GM19467 (cell line): ENCODE results near the gene PKIG.
"Not testable (repeated sequence)": the region's sequence is repeated elsewhere in the genome, so short reads cannot be mapped to it uniquely, and the experiment has no call there.

Experiments used
- ATAC-seq: cut with Tn5 transposase; IDR thresholded peaks from one replicate; pipeline ENCODE4 v1.9.1; 2021; ENCODE audit warnings: mild to moderate bottlenecking, moderate library complexity; ENCODE audit not compliant: unreplicated experiment

PKIG gene

GRCh38 chr20:44582311-44583025 is at the start of gene PKIG:
Gene PKIG, plus strand, starts transcription at chr20:44582579. Its CDS starts 31,978 bp downstream, at chr20:44614557.
- no peak for ATAC-seq

- ATAC-seq, result no peak
Observed at GRCh38 chr20:44532981-44533331, 49.4 kb upstream of the PKIG start.

GRCh38 chr20:44533928-44534327 is 48.5 kb upstream of the PKIG start:
- ATAC-seq, result no peak

- no peak for ATAC-seq
Observed at GRCh38 chr20:44536175-44536574, 46.2 kb upstream of the PKIG start.

- ATAC-seq, result no peak
Observed at GRCh38 chr20:44537993-44538392, 44.4 kb upstream of the PKIG start.

GRCh38 chr20:44540834-44541233 is 41.5 kb upstream of the PKIG start:
- ATAC-seq, result no peak

GRCh38 chr20:44541992-44542391 is 40.4 kb upstream of the PKIG start:
- no peak for ATAC-seq

- ATAC-seq, result no peak
Observed at GRCh38 chr20:44542890-44543289, 39.5 kb upstream of the PKIG start.

- ATAC-seq, result no peak
Observed at GRCh38 chr20:44543358-44543757, 39.0 kb upstream of the PKIG start.

- ATAC-seq, result no peak
Observed at GRCh38 chr20:44544263-44544662, 38.1 kb upstream of the PKIG start.

GRCh38 chr20:44547419-44547818 is 35.0 kb upstream of the PKIG start:
- ATAC-seq, result no peak

- no peak for ATAC-seq
Observed at GRCh38 chr20:44549123-44549522, 33.3 kb upstream of the PKIG start.

- no peak for ATAC-seq
Observed at GRCh38 chr20:44552050-44552449, 30.3 kb upstream of the PKIG start.

GRCh38 chr20:44552568-44552949 is 29.8 kb upstream of the PKIG start:
- no peak for ATAC-seq

- ATAC-seq, result no peak
Observed at GRCh38 chr20:44552950-44553908, 29.1 kb upstream of the PKIG start.

GRCh38 chr20:44559302-44559701 is 23.1 kb upstream of the PKIG start:
- no peak for ATAC-seq

- no peak for ATAC-seq
Observed at GRCh38 chr20:44560229-44560628, 22.1 kb upstream of the PKIG start.

- ATAC-seq, result not testable (repeated sequence)
Observed at GRCh38 chr20:44560818-44561217, 21.6 kb upstream of the PKIG start.

- ATAC-seq, result no peak
Observed at GRCh38 chr20:44561876-44562275, 20.5 kb upstream of the PKIG start.

- no peak for ATAC-seq
Observed at GRCh38 chr20:44566018-44566417, 16.4 kb upstream of the PKIG start.

- ATAC-seq, result no peak
Observed at GRCh38 chr20:44566811-44567210, 15.6 kb upstream of the PKIG start.

- no peak for ATAC-seq
Observed at GRCh38 chr20:44570367-44570766, 12.0 kb upstream of the PKIG start.
